Heart left ventricle (tissue), 16 donors: Measurements from ENCODE around the gene TMEM119. TPM values are rescaled to one million over a fixed set of nuclear protein-coding genes. Genes with fewer than 3 reads are reported as not detected.
A peak's percentile ranks its signal among the peaks of the same experiment; 100 is the strongest.

Experiments used
- ATAC-seq, 4 donors: fragments of 200-7000 bp; cut with Tn5 transposase; one replicate each; pipeline ENCODE4 v1.9.1; 2020 to 2022; ENCODE audit warnings: moderate library complexity in 4 of 4, mild to moderate bottlenecking in 3 of 4, moderate number of reproducible peaks in 1 of 4
- DNase-seq, 5 donors: peaks; one replicate each; pipeline ENCODE4 v3.0.0-alpha.2; 2020
- H3K27ac ChIP-seq, 12 donors: fragments of 200-600 bp; sonication (generic) in 4 of 12; one replicate each; pipeline versions ENCODE4 v1.5.0 to v1.8.0; 2016 to 2022; ENCODE audit warnings: mild to moderate bottlenecking in 2 of 12
- H3K27me3 ChIP-seq, 9 donors: fragments of 200-600 bp; sonication (generic) in 2 of 9; one replicate each; pipeline versions ENCODE4 v1.5.1 to v1.8.0; 2016 to 2022; ENCODE audit warnings: mild to moderate bottlenecking in 3 of 9
- H3K36me3 ChIP-seq, 9 donors: fragments of 200-600 bp; sonication (generic) in 2 of 9; one replicate each; pipeline versions ENCODE4 v1.5.0 to v1.8.0; 2018 to 2022; ENCODE audit warnings: mild to moderate bottlenecking in 2 of 9
- H3K4me1 ChIP-seq, 12 donors: fragments of 200-600 bp; sonication (generic) in 4 of 12; one replicate each; pipeline versions ENCODE4 v1.5.0 to v1.8.0; 2016 to 2022; ENCODE audit warnings: mild to moderate bottlenecking in 3 of 12
- H3K4me3 ChIP-seq, 12 donors: fragments of 200-600 bp; sonication (generic) in 4 of 12; one replicate each; pipeline versions ENCODE4 v1.5.0 to v1.8.0; 2017 to 2022; ENCODE audit warnings: mild to moderate bottlenecking in 9 of 12, moderate library complexity in 4 of 12
- H3K9me3 ChIP-seq, 12 donors: fragments of 200-600 bp; sonication (generic) in 4 of 12; one replicate each; pipeline versions ENCODE4 v1.5.0 to v1.8.0; 2016 to 2022; ENCODE audit warnings: mild to moderate bottlenecking in 1 of 12
- POLR2A ChIP-seq, 2 donors: fragments of 450-650 bp; IDR thresholded peaks; one replicate each; pipeline ENCODE4 v1.6.1; 2017; ENCODE audit warnings: antibody characterized with exemption in 2 of 2, mild to moderate bottlenecking in 2 of 2, moderate library complexity in 2 of 2
- WGBS, 4 donors: extraction: QIAGEN DNeasy Blood & Tissue Kit in 2 of 4; methylation state at CpG; one replicate each; pipeline versions ENCODE4 v1.1.5 to v1.1.7; 2013 to 2018; 5-methylcytosine and 5-hydroxymethylcytosine counted together
- intact Hi-C, 10 donors: fragments of 100-400 bp; cut with DNase I; formaldehyde crosslinking; loops; one replicate each; pipeline versions ENCODE4 v1.11.1 to v1.14.2; 2022
- polyA plus RNA-seq, 2 donors: library from polyadenylated mRNA; stranded (reverse); fragments of 200-250 nt; gene quantifications; one replicate each; pipeline ENCODE4 v1.2.3, GENCODE V29; 2013
- total RNA-seq, 9 donors: library from RNA; depleted of rRNA in 2 of 9; stranded (reverse); fragments of >200 nt in 2 of 9; fragmentation: NEBNext Ultra II Directional in 3 of 9; extraction: Animal tissue kit (Norgen Biotek cat#: 25700) in 3 of 9; gene quantifications; one replicate each; pipeline versions ENCODE4 v1.1.0 to v1.2.4, GENCODE V29; 2016 to 2023
- TF ChIP-seq, protein P1 (sequence below), 12 donors: fragments of 200-600 bp; sonication (generic) in 4 of 12; IDR thresholded peaks; one replicate each; pipeline versions ENCODE4 v1.5.0 to v1.8.0; 2018 to 2022; ENCODE audit warnings: antibody characterized with exemption in 12 of 12, mild to moderate bottlenecking in 5 of 12
- donor health status: ischemic (EF 13 %, LVEDD 7.1; RV severe dilation, severe dysfunction).
- donor health status: healthy with polysubstance abuse.
- donor health status: DM: no; HTN: yes; CAD: no.
- donor health status: DM: no; HTN: no; CAD: no.
- donor health status: ischemic (EF 25% LVEDD 6.9; RV normal size, moderate dysfunction).
- donor health status: ischemic (EF 25% LVEDD 5.7; RV mildly dilated, moderate dysfunction).
- donor health status: healthy.
- donor health status: DM: yes; HTN: yes; CAD: no.
- donor health status: ischemic (EF 35%, LVEDD 5.7; RV mildly dilated, moderate dysfunction).
- donor health status: nonischemic (EF 11% LVEDD 7.7; RV severe dilation, severe dysfunction).
- donor health status: DM: yes; HTN: yes; CAD: no.
- donor health status: PGD.
- donor health status: ischemic (EF 29% LVEDD 5.4; RV normal size, mild dysfunction).
- donor health status: nonischemic (EF 23%, LVEDD 6.1; RV moderate dilation, normal function).

TMEM119 gene
- total and polyA plus RNA-seq, 11 donors: 0.19 to 11.0 (median 2.2) TPM

DNA sequence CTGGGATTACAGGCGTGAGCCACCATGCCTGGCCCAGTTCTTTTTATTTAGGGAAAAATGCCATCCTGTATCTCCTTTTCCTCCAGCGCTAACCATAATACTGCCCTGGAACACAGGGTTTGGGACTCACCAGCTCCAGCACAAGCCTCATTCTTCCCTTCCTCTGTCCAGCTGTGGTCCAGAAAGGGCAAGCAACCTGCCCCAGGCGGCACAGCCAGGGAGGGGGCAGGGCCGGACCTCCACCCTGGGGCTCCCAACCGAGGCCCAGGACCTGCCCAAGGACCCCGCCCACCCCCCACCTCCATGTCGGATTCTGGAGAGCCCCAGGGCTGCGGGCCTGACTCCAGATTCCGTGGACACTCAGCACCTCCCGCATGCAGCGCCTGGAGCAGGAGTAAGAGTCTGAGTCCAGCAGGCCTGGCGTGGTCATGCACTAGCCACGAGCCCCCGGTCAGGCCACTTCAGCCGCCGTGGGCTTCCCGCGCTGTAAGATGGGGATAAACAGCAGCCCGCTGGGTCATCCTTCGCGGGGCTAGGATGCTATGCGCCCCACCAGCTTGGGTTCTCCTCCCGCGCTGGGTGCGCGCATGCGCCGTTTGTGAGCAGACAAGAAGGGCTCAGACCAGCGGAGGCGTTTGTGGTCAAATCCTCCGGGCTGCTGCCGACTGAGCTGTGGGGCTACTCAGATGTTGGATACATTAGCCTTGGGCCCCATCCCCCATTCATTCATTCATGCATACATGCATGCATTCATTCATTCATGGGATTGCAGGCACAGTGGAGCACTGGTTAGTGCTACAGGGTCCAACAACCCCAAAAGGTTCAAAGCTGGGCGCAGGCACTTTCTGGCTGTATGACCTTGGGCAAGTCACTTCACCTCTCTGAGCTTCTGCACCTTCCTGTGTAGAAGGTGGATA is 16.3 kb downstream of the TMEM119 start:
- no peaks in the 10 kb centered on the region for H3K9me3 ChIP-seq
- no peaks in the 10 kb centered on the region for H3K27me3 ChIP-seq
- 84 to 91% (median 88%) methylated on average over 21 to 33 of the region's 33 CpGs for WGBS, 4 donors
- no peaks in the 10 kb centered on the region for H3K36me3 ChIP-seq
- DNase-seq (peak in 1 of 5 donors; percentile 21), ATAC-seq (no peak)
- no peak for TF ChIP-seq POLR2A (IDR thresholded peaks at IDR 0.05)
- no peak overlapping the region for H3K4me3 ChIP-seq
- peak overlapping the region in 2 of 12 donors; percentile 34 to 49 for H3K27ac ChIP-seq
- intact Hi-C loops: no loop called here
- peaks cover 0 to 25% (median 3%) of the 10 kb centered on the region in 12 donors for H3K4me1 ChIP-seq

DNA sequence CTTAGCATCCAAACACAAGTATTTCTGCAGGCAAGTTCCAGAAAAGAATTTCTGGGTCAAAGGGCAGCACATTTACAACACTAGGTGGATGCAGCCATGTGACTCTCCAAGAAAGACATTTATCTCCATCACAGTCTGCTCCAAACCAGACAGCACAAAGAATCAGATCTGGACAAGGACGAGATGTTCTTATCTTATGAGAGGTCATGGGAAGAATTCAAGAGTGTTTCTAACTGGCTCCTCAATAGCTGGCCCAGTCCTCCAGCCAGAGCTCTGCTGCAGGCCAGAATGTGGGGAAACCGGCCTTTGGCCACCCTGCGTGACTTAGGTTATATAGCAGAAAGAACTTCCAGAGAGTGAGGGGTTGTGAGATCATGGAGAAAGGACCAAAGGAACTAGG is 17.4 kb downstream of the TMEM119 start:
- Histone ChIP-seq H3K4me1 (peaks cover 0 to 31% (median 7%) of the 10 kb centered on the region in 12 donors), H3K27ac (peak overlapping the region in 3 of 12 donors; percentile 9 to 49 (median 34)), H3K9me3 (no peaks in the 10 kb centered on the region), H3K4me3 (no peak overlapping the region), H3K27me3 (no peaks in the 10 kb centered on the region), H3K36me3 (no peaks in the 10 kb centered on the region)
- WGBS, 4 donors: 45 to 62% (median 59%) methylated on average over 3 of the region's 3 CpGs
- intact Hi-C loops: no loop called here
- TF ChIP-seq POLR2A (IDR thresholded peaks at IDR 0.05): no peak
- DNase-seq (peak in 1 of 5 donors; percentile 31), ATAC-seq (peak in 1 of 4 donors; percentile 56)

DNA sequence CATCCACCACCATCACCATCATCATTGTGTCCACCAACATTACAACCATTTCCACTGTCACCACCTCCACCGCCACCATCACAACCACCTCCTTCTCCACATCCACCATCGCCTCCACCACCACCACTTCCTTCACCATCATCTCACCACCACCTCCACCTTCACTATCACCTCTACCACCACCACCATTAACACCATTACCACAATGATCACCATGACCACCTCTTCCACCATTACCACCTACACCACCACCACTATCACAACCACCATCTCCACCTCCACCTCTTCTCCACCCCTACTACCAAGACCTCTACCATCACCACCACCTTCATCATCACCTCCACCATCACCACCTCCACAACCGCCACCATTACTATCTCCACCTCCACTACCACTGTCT is 19.1 kb downstream of the TMEM119 start:
- Histone ChIP-seq H3K27ac (no peak overlapping the region), H3K4me3 (no peak overlapping the region), H3K27me3 (no peaks in the 10 kb centered on the region), H3K9me3 (no peaks in the 10 kb centered on the region), H3K4me1 (peaks cover 0 to 30% (median 7%) of the 10 kb centered on the region in 12 donors), H3K36me3 (no peaks in the 10 kb centered on the region)
- 98 to 99% (median 99%) methylated on average over 3 of the region's 3 CpGs for WGBS, 4 donors
- DNase-seq (peak in 1 of 5 donors; percentile 1), ATAC-seq (no peak)
- TF ChIP-seq POLR2A (IDR thresholded peaks at IDR 0.05): no peak
- TF ChIP-seq, protein P1, sequence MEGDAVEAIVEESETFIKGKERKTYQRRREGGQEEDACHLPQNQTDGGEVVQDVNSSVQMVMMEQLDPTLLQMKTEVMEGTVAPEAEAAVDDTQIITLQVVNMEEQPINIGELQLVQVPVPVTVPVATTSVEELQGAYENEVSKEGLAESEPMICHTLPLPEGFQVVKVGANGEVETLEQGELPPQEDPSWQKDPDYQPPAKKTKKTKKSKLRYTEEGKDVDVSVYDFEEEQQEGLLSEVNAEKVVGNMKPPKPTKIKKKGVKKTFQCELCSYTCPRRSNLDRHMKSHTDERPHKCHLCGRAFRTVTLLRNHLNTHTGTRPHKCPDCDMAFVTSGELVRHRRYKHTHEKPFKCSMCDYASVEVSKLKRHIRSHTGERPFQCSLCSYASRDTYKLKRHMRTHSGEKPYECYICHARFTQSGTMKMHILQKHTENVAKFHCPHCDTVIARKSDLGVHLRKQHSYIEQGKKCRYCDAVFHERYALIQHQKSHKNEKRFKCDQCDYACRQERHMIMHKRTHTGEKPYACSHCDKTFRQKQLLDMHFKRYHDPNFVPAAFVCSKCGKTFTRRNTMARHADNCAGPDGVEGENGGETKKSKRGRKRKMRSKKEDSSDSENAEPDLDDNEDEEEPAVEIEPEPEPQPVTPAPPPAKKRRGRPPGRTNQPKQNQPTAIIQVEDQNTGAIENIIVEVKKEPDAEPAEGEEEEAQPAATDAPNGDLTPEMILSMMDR (IDR thresholded peaks at IDR 0.05): no peak
- intact Hi-C loops: no loop called here

DNA sequence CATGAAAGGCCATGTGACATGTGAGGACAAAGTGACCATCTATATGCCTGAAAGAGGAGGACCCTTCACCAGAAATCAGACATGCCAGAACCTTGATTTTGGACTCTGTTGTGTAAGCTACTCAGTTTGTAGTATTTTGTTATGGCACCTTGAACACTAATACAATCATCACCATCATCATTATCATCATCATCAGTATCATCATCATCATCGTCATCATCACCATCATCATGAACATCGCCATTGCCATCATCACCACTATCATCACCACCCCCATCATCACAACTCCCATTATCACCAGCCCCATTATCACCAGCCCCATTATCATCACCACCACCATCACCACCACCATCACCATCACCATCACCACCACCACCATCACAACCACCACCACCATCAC is 19.6 kb downstream of the TMEM119 start:
- Histone ChIP-seq H3K9me3 (no peaks in the 10 kb centered on the region), H3K36me3 (no peaks in the 10 kb centered on the region), H3K27me3 (no peaks in the 10 kb centered on the region), H3K4me1 (peaks cover 0 to 27% (median 7%) of the 10 kb centered on the region in 12 donors), H3K27ac (no peak overlapping the region), H3K4me3 (no peak overlapping the region)
- intact Hi-C loops: no loop called here
- DNase-seq (no peak), ATAC-seq (no peak)
- TF ChIP-seq POLR2A (IDR thresholded peaks at IDR 0.05): no peak
- TF ChIP-seq, protein P1 (IDR thresholded peaks at IDR 0.05): no peak
- 68 to 97% (median 85%) methylated on average over 2 of the region's 2 CpGs for whole genome bisulfite sequencing, 4 donors

DNA sequence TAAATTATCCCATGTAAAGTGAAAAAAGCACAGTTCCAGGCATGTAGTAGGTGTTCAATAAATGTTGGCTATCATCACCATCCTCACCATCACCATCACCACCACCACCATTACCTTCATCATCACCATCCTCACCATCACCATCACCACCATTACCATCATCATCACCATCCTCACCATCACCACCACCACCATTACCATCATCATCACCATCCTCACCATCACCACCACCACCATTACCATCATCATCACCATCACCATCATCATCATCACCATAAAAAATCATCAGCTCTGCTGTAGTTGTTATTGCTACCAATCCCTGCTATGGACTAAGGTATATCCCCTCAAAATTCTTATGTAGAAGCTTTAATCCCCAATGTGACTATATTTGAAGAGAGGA is 20.4 kb downstream of the TMEM119 start:
- no peaks in the 10 kb centered on the region for H3K27me3 ChIP-seq
- H3K4me1 ChIP-seq: peaks cover 0 to 27% (median 7%) of the 10 kb centered on the region in 12 donors
- H3K36me3 ChIP-seq: no peaks in the 10 kb centered on the region
- ATAC-seq: no peak
- no peak overlapping the region for H3K27ac ChIP-seq
- no peaks in the 10 kb centered on the region for H3K9me3 ChIP-seq
- intact Hi-C loops: no loop called here
- DNase-seq: no peak
- TF ChIP-seq, protein P1 (IDR thresholded peaks at IDR 0.05): no peak
- TF ChIP-seq POLR2A (IDR thresholded peaks at IDR 0.05): no peak
- H3K4me3 ChIP-seq: no peak overlapping the region
